HG02943 (cell line): ENCODE measurements around the gene PPARA.
A peak's percentile ranks its signal among the peaks of the same experiment; 100 is the strongest.

ENCODE experiments used
- ATAC-seq: cut with Tn5 transposase; IDR thresholded peaks from one replicate; pipeline ENCODE4 v1.9.1; 2021; ENCODE audit warnings: mild to moderate bottlenecking, low read depth, moderate library complexity; ENCODE audit not compliant: unreplicated experiment

Gene PPARA

DNA sequence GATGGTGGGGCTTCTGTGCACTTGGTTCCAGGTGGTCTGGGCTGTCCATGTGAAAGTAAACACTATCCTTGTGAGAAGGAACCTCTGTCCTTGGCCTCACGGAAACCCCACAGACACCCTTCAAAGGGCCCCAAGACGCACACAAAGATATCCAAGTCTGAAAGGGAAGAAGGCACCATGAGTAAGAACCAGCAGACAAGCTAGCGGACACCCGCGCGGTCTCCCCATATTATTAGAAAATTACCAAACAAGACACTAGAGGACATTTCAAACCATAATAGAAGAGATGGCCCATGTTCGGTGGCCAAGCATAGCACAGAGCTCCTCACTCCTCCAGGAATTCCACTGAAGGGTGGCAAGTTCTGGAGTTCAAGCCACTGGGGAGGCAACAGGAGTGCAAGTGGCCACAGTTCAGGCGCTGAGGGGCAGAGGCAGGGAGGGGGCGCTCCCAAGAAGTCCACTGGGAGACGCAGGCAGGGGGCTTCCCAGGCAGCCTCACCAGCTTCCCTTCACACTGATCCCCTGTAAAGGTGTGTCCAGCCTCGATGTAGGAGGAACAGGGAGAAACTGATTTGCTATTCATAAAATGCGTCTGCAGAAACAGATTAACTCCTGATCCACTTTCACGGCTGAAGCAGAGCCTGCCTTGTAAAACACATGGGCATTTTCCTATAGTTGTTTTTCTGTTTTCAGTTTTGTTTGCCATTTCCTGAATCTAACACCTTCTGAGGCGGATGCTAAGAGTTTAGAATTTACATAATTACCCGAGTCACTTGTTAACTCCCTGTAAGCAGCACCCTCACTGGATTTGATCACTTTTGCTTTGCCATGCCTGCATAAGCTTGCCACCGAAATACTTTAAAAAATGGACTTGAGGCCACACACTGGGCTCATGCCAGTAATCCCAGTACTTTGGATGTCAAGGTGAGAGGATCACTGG lies 9.1 kb upstream of the PPARA start:
- ATAC-seq, result no peak

DNA sequence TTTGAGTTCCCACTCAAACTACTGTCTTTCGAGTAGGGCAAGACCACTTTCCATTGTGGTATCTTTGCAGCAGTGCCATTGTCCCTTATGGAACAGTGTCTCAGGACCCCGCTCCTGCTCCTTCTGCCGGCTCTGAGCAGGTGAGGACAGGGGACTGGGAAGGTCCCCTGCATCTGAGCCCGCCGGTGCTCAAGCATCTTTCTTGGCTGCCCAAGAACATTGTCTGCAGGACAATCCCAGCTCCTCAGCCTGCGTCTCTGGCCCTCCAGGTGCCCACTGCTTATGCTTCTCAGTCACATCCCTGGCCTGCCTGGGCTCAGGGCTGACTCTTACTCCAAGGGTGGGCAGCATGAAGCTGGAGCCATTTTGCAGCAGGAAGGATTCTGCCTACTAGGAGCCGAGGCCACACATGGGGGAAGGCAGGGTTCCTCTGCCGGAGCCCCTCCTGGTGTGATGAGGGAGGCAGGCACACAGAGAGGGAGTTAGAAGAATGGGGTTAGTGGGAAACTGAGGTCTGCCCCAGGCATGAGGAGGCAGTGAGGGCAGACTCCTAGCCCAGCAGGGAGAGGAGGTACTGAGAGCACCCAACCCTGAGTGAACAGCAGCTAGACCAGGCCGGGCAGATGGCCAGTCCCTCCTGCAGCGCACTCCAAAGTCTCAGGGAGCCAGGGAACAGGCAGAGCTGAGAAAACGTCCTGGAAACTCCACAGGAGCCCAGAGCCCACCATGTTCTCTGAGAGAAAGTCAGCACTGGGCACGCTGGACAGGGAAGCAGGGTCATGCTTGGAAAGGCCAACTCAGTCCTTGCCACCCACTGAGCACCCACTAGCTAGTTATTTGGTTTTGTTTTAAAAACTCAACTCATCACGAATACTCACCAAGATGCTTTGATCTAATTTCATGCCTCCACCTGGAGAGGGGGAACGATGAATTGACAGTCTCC lies 7.5 kb upstream of the PPARA start:
- ATAC-seq, result no peak

DNA sequence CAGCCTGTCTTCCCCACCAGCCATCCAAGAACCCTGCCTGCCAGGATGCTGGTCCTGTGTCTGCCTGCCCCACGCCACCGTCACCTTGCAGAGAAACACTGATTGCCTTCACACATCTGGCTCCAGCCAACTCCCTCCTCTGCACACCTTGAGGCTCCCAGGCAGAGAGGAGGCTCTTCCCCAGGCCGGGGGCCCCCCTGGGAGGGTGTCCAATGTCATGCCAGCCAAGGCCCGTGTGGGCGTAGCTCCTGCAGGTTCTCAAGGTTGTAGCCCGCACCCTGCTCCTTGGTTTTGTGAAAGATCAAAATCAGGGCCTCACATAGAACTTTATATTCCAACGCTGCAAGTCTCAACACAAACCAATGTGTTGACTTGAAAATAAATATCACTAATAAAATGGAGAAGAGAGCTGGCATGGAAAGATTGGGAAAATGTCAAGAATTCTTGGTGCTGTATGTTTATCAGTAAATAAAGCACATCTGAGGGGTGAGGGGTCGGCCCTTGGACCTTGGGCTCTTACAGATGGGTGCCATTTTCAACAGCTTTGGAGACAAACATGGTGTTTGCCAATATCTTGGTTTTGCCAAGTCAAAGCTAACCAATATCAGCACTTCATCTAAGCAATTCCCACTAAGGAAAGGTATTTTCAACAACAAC lies 6.7 kb upstream of the PPARA start:
- ATAC-seq, result no peak

DNA sequence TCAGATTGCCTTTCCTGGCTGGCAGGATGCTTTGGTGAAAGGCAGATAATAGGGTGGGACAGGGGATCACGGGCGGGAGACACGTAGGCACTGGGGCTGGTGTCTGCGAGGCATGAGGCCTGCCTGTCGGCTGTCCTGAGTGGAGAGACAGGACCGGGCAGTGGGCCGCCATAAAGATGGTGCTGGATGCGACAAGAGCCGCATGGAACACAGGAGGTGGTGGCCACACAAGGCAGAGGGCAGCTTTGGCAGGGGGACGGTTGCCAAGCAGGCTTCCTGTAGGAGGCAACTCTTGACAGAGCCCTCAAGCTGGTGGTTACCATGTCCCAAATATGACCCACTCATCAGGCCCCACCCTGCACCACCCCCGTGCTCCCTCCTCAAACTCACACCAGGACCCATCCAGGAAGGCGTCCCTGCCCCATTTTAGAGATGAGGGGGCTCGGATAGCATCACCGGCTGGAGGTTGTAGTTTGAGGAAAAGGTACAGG lies 4.9 kb upstream of the PPARA start:
- ATAC-seq, result no peak

DNA sequence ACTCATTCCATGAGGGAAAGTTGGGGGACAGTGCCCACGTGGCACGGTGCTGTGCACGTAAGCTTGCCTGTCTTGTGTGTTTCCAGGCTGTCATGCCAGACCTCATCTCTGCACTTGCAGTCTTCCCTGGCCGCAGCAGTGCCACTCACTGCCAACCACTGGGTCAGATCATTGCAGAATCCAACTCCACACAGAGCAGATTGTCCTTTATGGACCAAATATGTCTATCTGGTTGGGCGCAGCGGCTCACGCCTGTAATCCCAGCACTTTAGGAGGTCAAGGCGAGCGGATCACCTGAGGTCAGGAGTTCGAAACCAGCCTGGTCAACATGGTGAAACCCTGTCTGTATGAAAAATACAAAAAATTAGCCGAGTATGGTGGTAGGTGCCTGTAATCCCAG lies 4.4 kb upstream of the PPARA start:
- ATAC-seq, result no peak

DNA sequence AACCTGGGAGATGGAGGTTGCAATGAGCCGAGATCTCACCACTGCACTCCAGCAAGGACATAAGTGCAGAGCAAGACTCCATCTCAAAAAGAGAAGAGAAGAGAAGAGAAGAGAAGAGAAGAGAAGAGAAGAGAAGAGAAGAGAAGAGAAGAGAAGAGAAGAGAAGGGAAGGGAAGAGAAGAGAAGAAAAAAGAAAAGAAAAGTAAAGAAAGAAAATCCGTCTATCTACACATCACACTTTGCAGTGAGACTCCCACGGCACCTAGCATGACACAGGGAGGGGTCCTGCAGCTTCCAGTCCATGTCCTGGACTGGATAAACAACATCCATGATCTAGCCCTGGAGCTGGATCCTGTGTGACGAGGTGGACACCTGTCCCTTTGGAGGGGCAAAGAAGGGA lies 4.0 kb upstream of the PPARA start:
- ATAC-seq, result no peak

DNA sequence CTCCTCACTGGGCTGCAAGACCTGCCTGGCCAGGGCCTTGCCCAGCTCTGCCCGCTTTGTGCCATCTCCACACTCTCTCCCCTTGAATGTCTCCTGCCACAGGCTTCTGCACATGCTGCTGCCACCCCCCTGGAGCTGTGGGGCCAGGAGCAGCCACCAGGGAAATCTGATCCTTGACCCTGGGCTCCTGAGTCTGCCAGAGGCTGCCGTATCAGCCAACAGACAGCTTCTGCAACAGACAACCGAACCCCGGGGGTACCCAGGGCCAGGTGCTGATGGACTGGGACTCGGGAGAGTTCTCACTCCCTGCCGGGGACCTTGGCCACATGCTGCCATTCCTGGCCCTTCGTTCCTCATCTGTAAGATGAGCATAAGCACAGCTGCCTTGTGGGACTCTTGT lies 3.3 kb upstream of the PPARA start:
- ATAC-seq, result no peak

DNA sequence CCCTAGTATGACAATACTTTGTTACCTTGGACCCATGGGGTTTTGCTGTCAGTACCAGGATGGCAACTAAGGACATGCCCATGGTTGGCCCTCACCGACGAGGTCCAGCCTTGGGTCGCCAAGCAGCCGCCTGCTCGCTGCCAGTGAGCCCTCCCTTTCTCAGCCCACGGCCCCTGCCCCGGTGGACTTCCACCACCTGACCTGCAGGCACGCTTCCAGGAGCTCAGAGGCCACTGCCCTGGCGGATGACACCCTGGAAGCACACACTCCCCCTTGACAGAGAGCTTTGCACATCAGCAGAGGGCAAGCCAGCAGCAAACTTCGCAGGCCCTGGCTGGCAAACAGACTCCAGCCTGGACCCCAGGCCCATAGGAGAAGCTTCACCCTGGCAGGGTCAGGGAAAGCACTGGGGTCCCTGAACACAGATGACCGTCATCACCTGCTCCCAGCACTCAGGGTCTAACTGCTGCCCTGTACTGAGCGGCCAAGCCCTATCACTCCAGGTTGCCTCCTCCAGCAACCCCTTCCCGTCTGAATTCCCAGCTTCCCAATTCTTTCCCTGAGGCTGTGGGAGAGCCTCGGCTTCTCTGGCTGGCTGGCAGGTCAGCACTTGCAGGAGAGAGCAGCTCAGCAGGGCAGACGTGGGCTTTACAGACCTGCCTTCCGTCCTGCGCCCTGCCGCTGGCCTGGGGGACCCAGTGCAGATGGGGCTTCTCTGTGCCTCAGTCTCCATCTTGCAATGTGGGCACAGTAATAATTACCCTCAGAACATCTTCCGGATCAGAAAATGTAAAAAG lies 2.7 kb upstream of the PPARA start:
- ATAC-seq, result no peak

DNA sequence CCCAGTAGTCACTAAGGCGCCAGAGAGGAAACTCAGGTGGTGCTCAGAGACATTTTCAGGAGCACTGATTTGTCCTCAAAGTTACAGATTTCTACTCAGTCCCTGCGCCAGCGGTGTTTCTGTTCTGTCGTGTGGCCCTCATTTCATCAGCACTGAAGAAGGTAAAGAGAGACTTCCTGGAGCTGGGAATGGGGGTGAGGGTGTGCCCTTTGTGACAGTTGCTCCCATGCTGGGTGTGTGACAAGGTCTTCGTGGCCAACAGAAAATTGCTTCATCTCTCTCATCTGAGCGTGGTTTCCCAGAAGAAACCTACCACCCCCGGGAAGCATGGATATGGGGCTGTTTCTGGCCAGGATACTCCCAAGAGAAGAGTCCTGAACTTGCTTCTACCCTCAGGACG lies 2.0 kb upstream of the PPARA start:
- no peak for ATAC-seq

DNA sequence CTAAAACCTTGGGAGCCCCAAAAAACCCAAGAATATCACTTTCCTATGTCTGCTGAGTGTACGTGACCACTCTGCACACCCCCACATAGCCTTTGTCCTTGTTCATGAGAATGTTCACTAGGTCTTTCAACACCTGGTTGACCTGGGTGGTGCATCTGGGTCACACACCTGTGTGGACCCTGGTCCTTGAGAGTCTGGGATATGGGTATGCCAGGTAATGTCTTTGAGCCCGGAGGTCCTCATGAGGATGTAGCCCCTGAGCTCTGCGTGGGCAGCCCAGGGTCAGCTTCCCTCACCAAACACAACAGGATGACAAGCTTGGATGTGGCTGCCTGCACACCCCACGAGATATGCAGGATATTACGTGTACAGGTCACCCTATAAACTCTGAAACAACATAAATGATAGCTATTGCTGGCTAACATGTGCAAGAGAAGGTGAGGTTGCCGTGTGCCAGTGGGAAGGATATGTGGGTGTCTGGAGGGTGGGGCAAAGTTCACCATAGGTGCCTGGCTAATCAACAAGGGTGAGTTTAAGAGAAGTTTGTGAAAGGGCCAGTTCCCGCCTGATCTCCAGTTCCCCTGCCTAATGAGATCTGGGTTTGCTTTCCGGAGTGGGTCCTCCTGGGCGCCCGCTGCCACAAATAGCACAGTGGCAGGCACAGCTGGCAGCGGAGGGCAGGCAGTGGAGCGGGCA lies 1.4 kb upstream of the PPARA start:
- no peak for ATAC-seq

DNA sequence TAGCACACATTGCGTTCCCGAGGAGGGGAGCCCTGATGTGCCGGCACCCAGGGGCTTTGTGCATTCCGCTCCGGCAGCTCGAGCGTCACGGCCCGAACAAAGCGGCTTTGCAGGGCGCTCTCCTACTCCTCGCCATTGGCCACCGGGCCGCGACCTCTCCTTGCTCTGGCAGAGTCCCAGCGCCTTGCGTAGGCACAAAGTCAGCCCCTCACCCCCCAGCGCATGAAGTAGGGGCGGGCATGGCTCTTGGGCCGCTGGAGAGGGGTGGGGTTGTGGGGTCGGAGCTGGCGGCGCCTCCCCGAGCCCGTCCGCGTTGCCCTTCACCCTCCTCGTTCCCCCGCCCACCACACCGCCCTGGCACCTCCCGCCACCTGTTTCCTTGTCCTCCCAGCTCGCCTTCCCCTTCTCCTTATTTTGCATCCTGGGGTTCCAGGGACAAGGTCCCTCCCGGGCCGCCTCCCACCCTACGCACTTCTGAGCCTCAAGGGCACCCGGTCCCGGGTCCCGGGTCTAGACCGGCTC lies 753 bp upstream of the PPARA start:
- ATAC-seq, result peak; percentile 3

DNA sequence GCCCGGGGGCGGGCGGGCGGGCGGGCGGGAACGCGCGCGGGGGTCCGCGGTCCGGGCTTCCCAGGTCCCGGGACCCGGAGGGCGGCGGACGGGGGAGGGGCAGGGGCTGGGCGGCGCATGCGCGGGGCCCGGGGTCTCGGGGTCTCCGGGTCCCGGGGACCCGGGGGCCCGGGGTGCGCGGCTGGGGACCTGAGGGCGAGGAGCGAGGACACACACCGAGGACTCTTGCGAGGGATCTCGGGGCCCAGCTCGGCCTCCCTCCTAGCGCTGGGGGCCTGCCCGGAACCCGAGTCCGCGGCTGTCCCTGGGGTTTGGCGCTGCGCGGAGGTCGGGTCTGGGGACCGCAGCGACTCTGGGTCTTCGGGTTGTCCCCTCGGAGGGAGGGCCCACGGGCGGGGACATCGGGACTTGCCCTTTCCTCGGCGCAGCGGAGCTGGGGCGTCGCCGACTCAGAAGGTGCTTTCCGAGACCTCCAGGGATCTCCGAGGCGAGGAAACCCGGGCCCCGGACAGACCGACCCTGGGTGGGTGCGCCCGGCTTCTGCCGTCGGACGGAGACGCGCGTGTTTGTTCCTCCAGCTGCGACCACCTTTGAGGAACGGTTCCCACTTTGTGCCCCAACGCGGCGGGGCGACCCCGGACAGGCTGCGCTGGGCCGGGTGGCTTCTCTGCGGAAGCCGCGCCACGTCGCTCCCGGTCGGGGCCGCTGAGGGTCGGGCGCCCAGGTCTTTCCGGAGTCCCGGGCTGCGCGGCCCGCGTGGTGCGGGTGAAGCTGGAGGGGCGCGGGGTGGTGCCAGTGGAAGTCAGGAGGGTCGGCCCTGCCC lies 540 bp downstream of the PPARA start:
- ATAC-seq, result peak; percentile 27

DNA sequence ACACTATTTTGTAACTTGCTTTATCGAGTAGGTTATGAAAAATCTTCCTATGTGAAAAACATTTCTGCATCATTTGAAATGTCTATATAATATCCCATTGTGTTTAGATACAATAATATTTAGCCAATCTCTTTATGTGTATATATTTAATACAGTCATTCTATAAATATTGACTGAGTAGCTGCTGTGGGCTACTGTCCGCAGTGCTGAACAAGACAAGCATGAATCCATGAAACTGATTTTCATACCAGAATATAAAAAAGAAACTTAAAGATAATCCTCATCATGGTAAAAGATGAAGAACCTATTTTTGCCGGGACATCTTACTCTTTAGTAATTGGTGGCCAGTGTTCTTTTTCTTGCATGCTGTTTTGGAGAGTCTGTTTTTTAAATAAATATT lies 3.6 kb downstream of the PPARA start:
- no peak for ATAC-seq

DNA sequence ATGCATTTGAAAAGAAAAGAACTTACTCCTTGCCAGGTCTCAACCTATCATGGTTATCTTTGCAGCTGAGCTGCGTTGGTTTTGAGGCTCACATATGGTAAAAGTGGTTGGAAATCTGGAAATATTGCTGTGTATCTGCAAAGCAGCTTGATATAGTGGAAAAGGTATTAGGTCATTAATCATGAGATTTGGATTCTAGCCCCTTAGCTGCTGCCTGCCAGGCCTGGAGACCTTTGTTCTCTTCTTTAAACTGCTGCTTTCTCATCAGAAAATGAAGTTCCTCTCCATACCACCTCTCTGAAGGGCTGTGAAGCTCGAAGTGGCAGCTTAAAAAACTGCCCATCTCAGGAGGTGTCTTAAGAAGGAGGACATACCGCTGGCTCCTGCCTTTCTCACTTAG lies 5.7 kb downstream of the PPARA start:
- ATAC-seq, result no peak

DNA sequence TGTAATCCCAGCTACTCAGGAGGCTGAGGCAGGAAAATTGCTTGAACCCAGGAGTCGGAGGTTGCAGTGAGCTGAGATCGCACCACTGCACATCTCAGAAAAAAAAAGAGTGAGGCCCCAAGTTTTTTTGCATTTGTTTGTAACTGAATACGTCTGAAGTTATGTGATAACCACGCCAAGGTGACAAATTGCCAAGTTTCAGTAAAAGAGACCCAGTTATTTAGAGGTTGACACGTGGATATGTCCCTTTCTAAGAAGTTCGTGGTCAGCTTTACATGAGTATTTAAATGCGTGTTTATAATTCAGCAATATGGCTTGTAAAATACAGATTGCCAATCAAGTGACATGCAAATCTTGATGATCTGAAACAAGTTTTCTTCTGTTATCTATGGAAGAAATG lies 8.0 kb downstream of the PPARA start:
- no peak for ATAC-seq

DNA sequence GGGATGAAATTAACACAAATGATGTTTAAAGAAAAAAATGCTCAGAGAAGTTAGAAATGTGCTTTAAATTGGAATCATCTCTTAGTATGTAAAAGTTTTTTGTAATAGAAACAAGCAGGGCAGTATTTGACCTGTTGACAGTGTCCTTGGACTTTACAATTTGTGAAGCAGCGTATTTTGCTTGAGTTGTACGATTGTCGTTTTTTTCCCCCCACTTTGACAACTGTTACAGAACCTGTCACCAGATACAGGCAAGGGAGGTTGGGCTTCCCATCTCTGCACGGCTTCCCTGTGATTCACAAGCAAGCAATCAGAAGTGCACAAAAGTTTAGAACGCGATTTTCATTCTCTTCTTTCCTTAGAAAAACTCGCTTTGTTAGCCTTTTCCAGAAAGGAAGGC lies 8.9 kb downstream of the PPARA start:
- no peak for ATAC-seq

DNA sequence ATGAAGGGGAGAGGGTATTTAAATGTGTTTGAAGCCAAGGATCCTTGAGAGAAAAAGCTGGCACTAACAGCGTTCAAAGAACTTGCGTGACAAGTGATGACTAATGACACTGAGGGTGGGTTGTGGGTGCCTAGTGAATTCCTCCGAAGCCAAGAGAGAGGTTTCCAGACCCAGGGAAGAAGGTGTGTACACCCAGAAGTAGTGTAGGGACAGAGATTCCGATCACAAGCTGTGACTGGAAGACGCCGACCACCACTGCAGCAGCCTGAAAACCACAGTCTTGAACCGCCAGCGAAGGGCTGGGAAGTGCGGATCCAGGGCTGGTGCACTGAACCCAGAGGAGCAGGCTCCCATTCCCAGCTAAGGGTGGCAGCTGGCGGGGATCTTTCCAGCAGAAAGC lies 9.5 kb downstream of the PPARA start:
- no peak for ATAC-seq

DNA sequence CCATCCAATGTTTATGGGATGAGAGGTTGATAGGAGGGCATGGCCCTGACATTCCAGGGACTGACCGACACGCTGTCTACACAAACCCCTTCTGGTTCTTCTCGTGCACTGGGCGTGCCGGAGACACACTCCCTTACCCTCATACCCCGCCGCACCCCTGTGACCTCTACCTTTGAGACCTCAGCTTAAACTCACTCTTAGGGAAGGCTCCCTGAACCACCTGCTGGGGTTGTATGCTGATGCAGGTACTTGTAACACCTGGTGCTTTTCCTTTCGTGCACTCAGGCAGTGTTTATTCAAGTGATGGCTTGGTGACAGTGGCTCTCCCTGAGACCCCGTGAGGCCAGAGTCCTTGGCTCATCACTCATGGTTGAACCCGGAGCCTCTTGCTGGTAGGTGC lies 12.0 kb downstream of the PPARA start:
- ATAC-seq, result no peak
